Body of pancreas (tissue), 4 donors: ENCODE data around the gene AVEN. TPM values are rescaled to one million over a fixed set of nuclear protein-coding genes. Genes with fewer than 3 reads are reported as not detected.

Source experiments
- ATAC-seq: fragments of 150-250 bp; one replicate; pipeline ENCODE4 v1.9.1; 2016
- DNase-seq, 4 donors: peaks; one replicate each; pipeline ENCODE4 v3.0.0-alpha.2; 2019
- H3K27ac ChIP-seq, 4 donors: fragments of 200-600 bp; sonication (generic); 1 replicate in 3 of 4; 2 replicates in 1 of 4; pipeline versions ENCODE4 v1.5.1 to v1.6.1; 2016 to 2019; ENCODE audit warnings: mild to moderate bottlenecking in 1 of 4, mixed read lengths in 1 of 4, moderate library complexity in 1 of 4
- H3K27me3 ChIP-seq, 2 donors: fragments of 200-600 bp; sonication (generic); one replicate each; pipeline ENCODE4 v1.6.0; 2016; ENCODE audit warnings: mild to moderate bottlenecking in 1 of 2
- H3K36me3 ChIP-seq, 2 donors: fragments of 200-600 bp; sonication (generic); replicated peaks in 1 of 2; 2 replicates each; pipeline ENCODE4 v1.5.1; 2016; ENCODE audit warnings: low read depth in 2 of 2; ENCODE audit not compliant: insufficient read depth in 1 of 2
- H3K4me1 ChIP-seq: fragments of 200-600 bp; sonication (generic); one replicate; pipeline ENCODE4 v1.6.0; 2016
- H3K4me3 ChIP-seq, 2 donors: fragments of 200-600 bp; sonication (generic); 1 replicate in 1 of 2; 2 replicates in 1 of 2; pipeline ENCODE4 v1.5.1; 2016 to 2019
- H3K9me3 ChIP-seq, 3 donors: fragments of 200-600 bp; sonication (generic); 1 replicate in 2 of 3; 2 replicates in 1 of 3; pipeline ENCODE4 v1.5.1; 2016
- CTCF ChIP-seq, 7 experiments: fragments of 450-650 bp in 4 of 7; fragments of 200-600 bp in 3 of 7; sonication (generic) in 3 of 7; IDR thresholded peaks; one replicate each; pipeline ENCODE4 v1.5.1; 2016 to 2019; ENCODE audit warnings: antibody characterized with exemption in 7 of 7
- POLR2A ChIP-seq, 3 donors: fragments of 450-650 bp; IDR thresholded peaks; one replicate each; pipeline ENCODE4 v1.6.1; 2016; ENCODE audit warnings: antibody characterized with exemption in 3 of 3, mild to moderate bottlenecking in 2 of 3
- WGBS, 2 donors: methylation state at CpG; one replicate each; pipeline ENCODE4 v1.1.5; 2017; 5-methylcytosine and 5-hydroxymethylcytosine counted together
- intact Hi-C: fragments of 100-400 bp; cut with DNase I; formaldehyde crosslinking; loops from one replicate; pipeline ENCODE4 v1.15.1; 2023
- total RNA-seq, 2 donors: library from RNA; depleted of rRNA; stranded (reverse); fragments of >200 nt; gene quantifications; one replicate each; pipeline ENCODE4 v1.1.0, GENCODE V29; 2016

The AVEN gene
- total RNA-seq = 10 to 100 TPM; 10.5 to 12.2 TPM

- no peak for TF ChIP-seq POLR2A (IDR thresholded peaks at IDR 0.05)
- TF ChIP-seq CTCF (IDR thresholded peaks at IDR 0.05) = no peak
- H3K4me1 ChIP-seq = peaks cover 10% of the 10 kb centered on the region
- H3K27ac ChIP-seq = peak within 1 kb of the TSS; percentile 75 to 95 (median 88)
- H3K27me3 ChIP-seq = no peaks in the 10 kb centered on the region
- ATAC-seq = peak; percentile 73
- peak; percentile 46 to 64 (median 56) for DNase-seq
- no peaks in the 10 kb centered on the region for H3K36me3 ChIP-seq
- no peaks in the 10 kb centered on the region for H3K9me3 ChIP-seq
- intact Hi-C loops = no loop called here
- peak within 1 kb of the TSS; percentile 80 to 81 for H3K4me3 ChIP-seq
- 0 to 3% methylated on average over 13 to 80 of the region's 82 CpGs for WGBS, 2 donors
Measured at GRCh38 chr15:34038871-34039789, at the start of gene AVEN. Gene AVEN, minus strand, starts transcription at chr15:34039204. Its CDS starts 158 bp downstream, at chr15:34039046.

- Histone ChIP-seq H3K4me1 (no peaks in the 10 kb centered on the region), H3K4me3 (no peak overlapping the region), H3K9me3 (no peaks in the 10 kb centered on the region), H3K27me3 (no peaks in the 10 kb centered on the region), H3K27ac (no peak overlapping the region), H3K36me3 (peaks cover 0 to 12% of the 10 kb centered on the region in 2 donors)
- DNase-seq (no peak), ATAC-seq (no peak)
- 73 to 80% methylated on average over 2 of the region's 2 CpGs for WGBS, 2 donors
- intact Hi-C loops = no loop called here
- TF ChIP-seq POLR2A (IDR thresholded peaks at IDR 0.05) (no peak), CTCF (IDR thresholded peaks at IDR 0.05) (no peak)
Measured at GRCh38 chr15:34085746-34086145, 46.7 kb upstream of the AVEN start.

- ATAC-seq (no peak), DNase-seq (no peak)
- Histone ChIP-seq H3K4me3 (no peak overlapping the region), H3K27ac (no peak overlapping the region), H3K4me1 (no peaks in the 10 kb centered on the region), H3K27me3 (no peaks in the 10 kb centered on the region), H3K36me3 (peaks cover 0 to 12% of the 10 kb centered on the region in 2 donors), H3K9me3 (no peaks in the 10 kb centered on the region)
- WGBS, 2 donors = 69 to 86% methylated on average over 7 of the region's 7 CpGs
- no peak for TF ChIP-seq POLR2A (IDR thresholded peaks at IDR 0.05)
- TF ChIP-seq CTCF (IDR thresholded peaks at IDR 0.05) = no peak
- intact Hi-C loops = no loop called here
Measured at GRCh38 chr15:34084086-34084485, 45.1 kb upstream of the AVEN start.

- Histone ChIP-seq H3K4me1 (no peaks in the 10 kb centered on the region), H3K4me3 (no peak overlapping the region), H3K27ac (no peak overlapping the region), H3K9me3 (no peaks in the 10 kb centered on the region), H3K36me3 (peaks cover 0 to 9% of the 10 kb centered on the region in 2 donors), H3K27me3 (no peaks in the 10 kb centered on the region)
- WGBS, 2 donors = 91 to 96% methylated on average over 4 of the region's 4 CpGs
- intact Hi-C loops = no loop called here
- TF ChIP-seq CTCF (IDR thresholded peaks at IDR 0.05) (no peak), POLR2A (IDR thresholded peaks at IDR 0.05) (no peak)
- ATAC-seq (no peak), DNase-seq (no peak)
Measured at GRCh38 chr15:34079904-34080303, 40.9 kb upstream of the AVEN start.
